Stomach (tissue), 4 donors: ENCODE results near the gene OSBPL1A.

ENCODE experiments used
- CTCF ChIP-seq, 7 experiments: fragments of 450-650 bp in 4 of 7; fragments of 200-600 bp in 3 of 7; sonication (generic) in 3 of 7; IDR thresholded peaks; one replicate each; pipeline ENCODE4 v1.5.1; 2016 to 2019; ENCODE audit warnings: antibody characterized with exemption in 7 of 7, control low read depth in 2 of 7, mild to moderate bottlenecking in 1 of 7
- POLR2A ChIP-seq, 4 donors: fragments of 450-650 bp; IDR thresholded peaks; one replicate each; pipeline ENCODE4 v1.6.1; 2016; ENCODE audit warnings: antibody characterized with exemption in 4 of 4, control low read depth in 2 of 4, mild to moderate bottlenecking in 1 of 4, moderate library complexity in 1 of 4

DNA sequence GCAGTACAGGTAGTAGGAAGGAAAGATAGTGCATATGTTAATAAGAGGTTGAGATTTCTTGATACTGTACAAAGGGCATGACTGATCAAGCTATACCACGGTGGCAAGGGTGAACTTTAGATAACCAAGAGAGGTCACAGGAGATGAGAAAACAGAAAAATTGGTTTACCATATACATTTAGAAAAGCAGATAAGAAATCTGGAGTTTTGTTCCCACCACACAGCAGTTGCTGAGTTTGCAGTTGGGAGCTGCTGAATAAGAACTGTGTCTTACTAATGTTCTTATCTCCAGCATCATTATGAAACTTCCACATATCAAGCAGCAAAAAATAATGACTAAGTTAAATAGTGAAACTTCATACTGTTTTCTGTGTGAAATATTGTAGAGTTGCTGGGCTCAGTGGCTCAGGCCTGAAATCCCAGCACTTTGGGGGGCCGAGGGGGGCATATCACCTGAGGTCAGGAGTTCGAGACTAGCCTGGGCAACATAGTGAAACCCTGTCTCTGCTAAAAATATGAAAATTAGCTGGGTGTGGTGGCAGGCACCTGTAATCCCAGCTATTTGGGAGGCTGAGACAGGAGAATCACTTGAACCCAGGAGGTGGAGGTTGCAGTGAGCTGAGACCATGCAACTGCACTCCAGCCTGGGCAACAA lies 16.9 kb upstream of the OSBPL1A start:
- TF ChIP-seq CTCF (IDR thresholded peaks at IDR 0.05) (no peak), POLR2A (IDR thresholded peaks at IDR 0.05) (no peak)
